Measurements from ENCODE around the gene ABCA1. TPM values are rescaled to one million over a fixed set of nuclear protein-coding genes. Genes with fewer than 3 reads are reported as not detected.
"Not testable (repeated sequence)": the region's sequence is repeated elsewhere in the genome, so short reads cannot be mapped to it uniquely, and the experiment has no call there.

The ABCA1 gene
- total RNA-seq, 4 donors from 2014 or later: 4.9 to 23.8 (median 21.5) TPM

GRCh38 chr9:104772714-104773510 is 155.0 kb downstream of the ABCA1 start:
- H3K36me3 ChIP-seq: no peaks in the 10 kb centered on the region
- ATAC-seq: peak; percentile 71 to 86
- in situ Hi-C loops (cut with MboI; ENCODE audit: low sequenced_read_pairs in 4 of 4): no loop called here
- intact Hi-C loops (cut with DNase I; ENCODE audit: low total_unique reads): loop anchor here (10.0 kb wide), 1 partner anchor 222 kb away; no protein-coding TSS in a partner anchor
- peaks cover 43 to 59% of the 10 kb centered on the region in 2 donors for H3K4me1 ChIP-seq
- no peak for TF ChIP-seq POLR2A (IDR thresholded peaks at IDR 0.05)
- TF ChIP-seq, protein P1, sequence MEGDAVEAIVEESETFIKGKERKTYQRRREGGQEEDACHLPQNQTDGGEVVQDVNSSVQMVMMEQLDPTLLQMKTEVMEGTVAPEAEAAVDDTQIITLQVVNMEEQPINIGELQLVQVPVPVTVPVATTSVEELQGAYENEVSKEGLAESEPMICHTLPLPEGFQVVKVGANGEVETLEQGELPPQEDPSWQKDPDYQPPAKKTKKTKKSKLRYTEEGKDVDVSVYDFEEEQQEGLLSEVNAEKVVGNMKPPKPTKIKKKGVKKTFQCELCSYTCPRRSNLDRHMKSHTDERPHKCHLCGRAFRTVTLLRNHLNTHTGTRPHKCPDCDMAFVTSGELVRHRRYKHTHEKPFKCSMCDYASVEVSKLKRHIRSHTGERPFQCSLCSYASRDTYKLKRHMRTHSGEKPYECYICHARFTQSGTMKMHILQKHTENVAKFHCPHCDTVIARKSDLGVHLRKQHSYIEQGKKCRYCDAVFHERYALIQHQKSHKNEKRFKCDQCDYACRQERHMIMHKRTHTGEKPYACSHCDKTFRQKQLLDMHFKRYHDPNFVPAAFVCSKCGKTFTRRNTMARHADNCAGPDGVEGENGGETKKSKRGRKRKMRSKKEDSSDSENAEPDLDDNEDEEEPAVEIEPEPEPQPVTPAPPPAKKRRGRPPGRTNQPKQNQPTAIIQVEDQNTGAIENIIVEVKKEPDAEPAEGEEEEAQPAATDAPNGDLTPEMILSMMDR (IDR thresholded peaks at IDR 0.05 in 4 of 5, conservative IDR thresholded peaks at IDR 0.05 in 1 of 5): no peak
- peak; percentile 46 to 64 for DNase-seq
- peak overlapping the region; percentile 8 to 26 (median 16) for H3K4me3 ChIP-seq
- H3K27me3 ChIP-seq: no peaks in the 10 kb centered on the region
- no peaks in the 10 kb centered on the region for H3K9me3 ChIP-seq
- H3K27ac ChIP-seq: peak overlapping the region; percentile 79 to 89 (median 88)

DNA sequence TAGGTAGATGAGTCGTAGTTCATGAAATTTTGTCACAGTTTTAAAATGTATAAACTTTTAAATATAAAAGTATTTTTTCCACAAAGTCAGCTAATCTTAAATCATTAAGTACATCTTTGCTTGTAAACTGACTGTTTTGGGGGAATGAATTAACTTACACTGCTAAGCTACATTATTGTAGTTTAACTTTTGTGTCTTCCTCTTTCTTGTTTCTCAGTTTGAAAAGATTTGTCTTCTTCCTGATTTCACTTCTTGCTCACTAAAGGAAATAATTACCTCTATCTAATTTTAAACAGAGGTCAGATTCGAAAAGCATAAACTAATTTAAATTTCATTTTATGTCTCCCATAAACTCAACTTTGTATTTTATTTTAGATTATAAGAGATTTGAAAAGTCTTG is 158.3 kb downstream of the ABCA1 start:
- TF ChIP-seq POLR2A (IDR thresholded peaks at IDR 0.05): no peak
- TF ChIP-seq, protein P1 (IDR thresholded peaks at IDR 0.05 in 4 of 5, conservative IDR thresholded peaks at IDR 0.05 in 1 of 5): no peak
- no peak overlapping the region for H3K4me3 ChIP-seq
- peak overlapping the region in 3 of 4 donors; percentile 22 to 60 (median 29) for H3K27ac ChIP-seq
- ATAC-seq (no peak), DNase-seq (no peak)
- peaks cover 23 to 35% of the 10 kb centered on the region in 2 donors for H3K4me1 ChIP-seq
- in situ Hi-C loops (cut with MboI; ENCODE audit: low sequenced_read_pairs in 4 of 4): no loop called here
- no peaks in the 10 kb centered on the region for H3K27me3 ChIP-seq
- H3K36me3 ChIP-seq: no peaks in the 10 kb centered on the region
- intact Hi-C loops (cut with DNase I; ENCODE audit: low total_unique reads): loop anchor here (10.0 kb wide), 1 partner anchor 225 kb away; no protein-coding TSS in a partner anchor
- no peaks in the 10 kb centered on the region for H3K9me3 ChIP-seq

GRCh38 chr9:104769029-104769428 is 158.9 kb downstream of the ABCA1 start:
- H3K4me3 ChIP-seq; H3K36me3 ChIP-seq; DNase-seq; H3K27ac ChIP-seq; ATAC-seq; intact Hi-C loops (cut with DNase I; ENCODE audit: low total_unique reads); H3K27me3 ChIP-seq; H3K9me3 ChIP-seq; in situ Hi-C loops (cut with MboI; ENCODE audit: low sequenced_read_pairs in 4 of 4): not testable (repeated sequence)
- H3K4me1 ChIP-seq: peaks cover 19 to 29% of the 10 kb centered on the region in 2 donors

DNA sequence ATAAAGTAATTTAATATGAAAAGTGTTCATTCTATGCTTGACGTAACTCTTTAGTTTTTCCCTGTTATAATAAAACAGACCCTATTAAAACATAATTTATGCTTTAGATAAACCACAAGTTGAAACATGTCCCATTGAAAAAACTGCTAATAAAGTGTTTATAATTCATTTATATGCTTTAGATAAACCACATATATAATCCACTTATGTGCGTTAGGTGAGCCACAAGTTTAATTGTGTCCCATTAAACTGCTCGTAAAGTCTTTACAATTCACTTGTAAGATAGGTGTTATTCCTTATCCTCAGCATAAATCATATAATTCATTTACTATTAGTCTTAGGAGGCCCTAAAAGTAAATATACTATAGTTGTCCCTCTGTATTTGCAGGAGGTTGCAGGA is 160.4 kb downstream of the ABCA1 start:
- Histone ChIP-seq H3K36me3 (no peaks in the 10 kb centered on the region), H3K4me3 (no peak overlapping the region), H3K9me3 (no peaks in the 10 kb centered on the region), H3K27me3 (no peaks in the 10 kb centered on the region), H3K27ac (peak overlapping the region in 1 of 4 donors; percentile 15), H3K4me1 (peaks cover 3 to 14% of the 10 kb centered on the region in 2 donors)
- in situ Hi-C loops (cut with MboI; ENCODE audit: low sequenced_read_pairs in 4 of 4) (no loop called here), intact Hi-C loops (cut with DNase I; ENCODE audit: low total_unique reads) (no loop called here)
- DNase-seq (no peak), ATAC-seq (no peak)
- TF ChIP-seq, protein P1 (IDR thresholded peaks at IDR 0.05 in 4 of 5, conservative IDR thresholded peaks at IDR 0.05 in 1 of 5): no peak
- TF ChIP-seq POLR2A (IDR thresholded peaks at IDR 0.05): no peak

DNA sequence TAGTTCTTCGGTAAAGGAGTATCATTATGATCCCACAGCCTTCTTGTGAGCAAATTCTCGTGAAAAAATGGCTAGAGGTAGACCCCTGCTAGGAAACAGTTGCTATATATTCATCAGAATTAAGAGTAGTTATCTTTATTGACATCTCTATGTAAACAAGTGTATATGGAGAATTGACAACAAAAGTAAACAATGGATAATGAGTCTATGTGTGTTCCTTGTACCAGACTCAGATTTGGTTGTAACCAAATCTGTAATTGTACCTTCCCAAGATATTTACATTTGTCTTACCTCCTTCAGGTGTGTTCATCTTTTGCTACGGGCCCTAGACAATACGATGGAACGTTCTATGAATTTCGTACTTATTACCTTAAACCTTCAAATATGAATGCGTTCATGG is 161.9 kb downstream of the ABCA1 start:
- ATAC-seq (no peak), DNase-seq (no peak)
- intact Hi-C loops (cut with DNase I; ENCODE audit: low total_unique reads): no loop called here
- no peaks in the 10 kb centered on the region for H3K27me3 ChIP-seq
- peaks cover 0 to 8% of the 10 kb centered on the region in 2 donors for H3K4me1 ChIP-seq
- no peaks in the 10 kb centered on the region for H3K9me3 ChIP-seq
- H3K36me3 ChIP-seq: no peaks in the 10 kb centered on the region
- peak overlapping the region; percentile 90 to 91 (median 90) for H3K27ac ChIP-seq
- in situ Hi-C loops (cut with MboI; ENCODE audit: low sequenced_read_pairs in 4 of 4): no loop called here
- TF ChIP-seq POLR2A (IDR thresholded peaks at IDR 0.05): no peak
- TF ChIP-seq, protein P1 (IDR thresholded peaks at IDR 0.05 in 4 of 5, conservative IDR thresholded peaks at IDR 0.05 in 1 of 5): no peak
- H3K4me3 ChIP-seq: no peak overlapping the region
